Activated CD4-positive, alpha-beta memory T cell treated with anti-CD3 and anti-CD28 coated beads for 36 hours (primary cell): ENCODE results near the gene UNC13C. TPM values are rescaled to one million over a fixed set of nuclear protein-coding genes. Genes with fewer than 3 reads are reported as not detected.

ENCODE experiments used
- CTCF ChIA-PET: fragments of 350-600 bp; sonication (Branson Sonifier 250); formaldehyde crosslinking; loops from one replicate; lab custom pipeline; 2021; ENCODE audit warnings: antibody characterized with exemption, inconsistent platforms; lab: Charles Lee
- POLR2A ChIA-PET: fragments of 350-600 bp; sonication (Branson Sonifier 250); formaldehyde crosslinking; loops from one replicate; lab custom pipeline; 2021; ENCODE audit warnings: antibody characterized with exemption; lab: Charles Lee
- DNase-seq: peaks from one replicate; pipeline ENCODE4 v3.0.0-alpha.2; 2020
- H3K27ac Mint-ChIP-seq: one replicate; pipeline ENCODE4 v1.8.0; 2021; ENCODE audit warnings: mixed read lengths
- H3K27me3 Mint-ChIP-seq: one replicate; pipeline ENCODE4 v1.8.0; 2021; ENCODE audit warnings: mixed read lengths
- H3K36me3 Mint-ChIP-seq: one replicate; pipeline ENCODE4 v1.8.0; 2021; ENCODE audit warnings: mixed read lengths
- H3K4me1 Mint-ChIP-seq: one replicate; pipeline ENCODE4 v1.8.0; 2021; ENCODE audit warnings: low read depth, mixed read lengths
- H3K4me3 Mint-ChIP-seq: one replicate; pipeline ENCODE4 v1.8.0; 2021; ENCODE audit warnings: mild to moderate bottlenecking, mixed read lengths
- H3K9me3 Mint-ChIP-seq: one replicate; pipeline ENCODE4 v1.8.0; 2021; ENCODE audit warnings: mixed read lengths
- intact Hi-C: fragments of 100-400 bp; cut with micrococcal nuclease; formaldehyde crosslinking; loops from one replicate; pipeline ENCODE4 v1.15.1; 2023
- total RNA-seq, 2 experiments: library from RNA; stranded (reverse); gene quantifications; one replicate each; pipeline ENCODE4 v1.2.3, GENCODE V29; 2021

Gene UNC13C
- total RNA-seq, 2 experiments from 2014 or later, result not detected

DNA sequence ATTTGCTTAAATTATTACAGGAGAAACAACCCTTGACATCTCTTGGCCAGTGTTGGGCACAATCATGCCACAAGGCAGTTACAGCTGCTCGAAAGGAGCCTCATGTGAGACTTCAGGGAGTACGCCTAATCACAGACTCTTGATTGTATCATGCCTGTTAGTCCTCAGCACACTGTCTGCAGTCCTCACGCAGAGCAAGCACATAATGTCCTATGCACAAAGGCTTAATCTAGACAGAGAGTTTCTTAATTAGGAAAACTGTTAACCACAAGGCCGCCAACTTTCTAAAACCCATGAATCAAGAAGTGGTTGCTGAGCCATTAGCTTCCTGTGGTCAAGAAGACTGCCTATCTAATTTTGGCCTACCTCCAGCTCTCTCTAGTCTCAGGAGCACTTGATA lies 172.0 kb downstream of the UNC13C start:
- no peak overlapping the region for H3K27ac Mint-ChIP-seq
- no peaks in the 10 kb centered on the region for H3K27me3 Mint-ChIP-seq
- CTCF ChIA-PET, result interaction anchor here (1.0 kb wide), 1 partner anchor 10 kb away, joined by 3 read pairs; no protein-coding TSS in a partner anchor
- DNase-seq, result no peak
- no peak overlapping the region for H3K4me3 Mint-ChIP-seq
- H3K36me3 Mint-ChIP-seq, result no peaks in the 10 kb centered on the region
- no peaks in the 10 kb centered on the region for H3K4me1 Mint-ChIP-seq
- POLR2A ChIA-PET, result no interaction called here
- H3K9me3 Mint-ChIP-seq, result no peaks in the 10 kb centered on the region
- intact Hi-C loops, result no loop called here

DNA sequence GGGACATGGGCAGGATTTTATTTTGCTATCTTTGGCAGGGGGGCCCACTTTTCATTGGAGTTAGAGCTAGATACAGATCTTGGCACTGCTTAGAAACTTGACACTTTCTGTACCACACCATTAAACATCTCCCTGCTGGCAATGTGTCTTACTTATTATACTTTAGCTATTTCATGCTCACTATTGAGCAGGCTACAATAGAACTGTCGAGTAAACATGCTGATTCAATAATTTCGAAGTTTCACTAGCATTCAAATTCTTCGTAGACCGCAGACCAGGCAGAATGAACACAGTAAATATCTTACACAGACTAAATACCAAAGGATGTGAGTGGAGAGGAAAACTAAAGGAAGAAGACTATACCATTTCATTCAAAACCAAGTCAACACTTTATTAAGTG lies 180.8 kb downstream of the UNC13C start:
- H3K9me3 Mint-ChIP-seq, result no peaks in the 10 kb centered on the region
- no peak for DNase-seq
- no peaks in the 10 kb centered on the region for H3K36me3 Mint-ChIP-seq
- ChIA-PET POLR2A (no interaction called here), CTCF (no interaction called here)
- H3K4me1 Mint-ChIP-seq, result no peaks in the 10 kb centered on the region
- intact Hi-C loops, result no loop called here
- H3K27me3 Mint-ChIP-seq, result no peaks in the 10 kb centered on the region
- H3K4me3 Mint-ChIP-seq, result no peak overlapping the region
- H3K27ac Mint-ChIP-seq, result no peak overlapping the region

DNA sequence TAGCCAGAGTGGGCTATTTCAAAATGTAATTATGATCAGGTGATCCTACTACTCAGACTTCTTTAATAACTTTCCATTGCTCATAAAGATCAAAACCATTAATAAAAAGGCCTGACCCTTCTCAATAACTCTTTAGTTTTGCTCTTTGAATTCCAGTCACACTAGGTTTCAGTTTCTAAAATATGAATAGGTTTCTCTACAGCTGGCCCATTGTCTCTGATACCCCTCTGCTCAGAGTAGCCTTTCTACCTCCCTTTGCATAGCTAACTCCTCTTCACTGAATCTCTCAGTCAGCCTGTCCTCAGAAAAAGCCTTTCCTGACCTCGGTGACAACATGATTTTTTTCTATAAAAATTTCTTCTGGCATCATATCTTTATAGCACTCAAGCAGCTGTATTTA lies 209.1 kb downstream of the UNC13C start:
- Mint-ChIP-seq H3K27ac (no peak overlapping the region), H3K4me1 (no peaks in the 10 kb centered on the region), H3K27me3 (no peaks in the 10 kb centered on the region), H3K36me3 (no peaks in the 10 kb centered on the region), H3K9me3 (no peaks in the 10 kb centered on the region), H3K4me3 (no peak overlapping the region)
- CTCF ChIA-PET, result no interaction called here
- intact Hi-C loops, result no loop called here
- no peak for DNase-seq
- POLR2A ChIA-PET, result no interaction called here

DNA sequence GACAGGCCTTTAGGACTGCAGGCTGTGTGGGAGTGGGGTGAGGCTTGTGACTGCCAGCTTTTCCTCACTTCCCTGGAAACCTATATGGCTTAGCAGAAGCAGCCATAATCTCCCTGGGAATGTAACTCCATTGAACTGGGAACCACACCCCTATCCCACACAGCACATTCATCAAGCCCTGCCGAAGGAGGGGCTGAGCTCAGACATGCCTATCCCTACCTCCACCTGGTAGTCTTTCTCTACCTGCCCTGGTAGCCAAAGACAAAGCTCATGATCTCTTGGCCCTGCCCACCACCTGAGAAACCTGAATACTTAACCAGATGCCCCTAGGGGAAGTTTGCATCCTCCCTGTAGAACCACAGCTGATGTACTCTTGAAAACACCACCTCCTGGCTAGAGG lies 219.8 kb downstream of the UNC13C start:
- no peak for DNase-seq
- intact Hi-C loops, result no loop called here
- POLR2A ChIA-PET, result no interaction called here
- Mint-ChIP-seq H3K4me1 (no peaks in the 10 kb centered on the region), H3K27me3 (peaks cover 1% of the 10 kb centered on the region), H3K9me3 (peaks cover 26% of the 10 kb centered on the region), H3K4me3 (no peak overlapping the region), H3K36me3 (no peaks in the 10 kb centered on the region), H3K27ac (no peak overlapping the region)
- CTCF ChIA-PET, result interaction anchor here (0.6 kb wide), 1 partner anchor 78 kb away, joined by 3 read pairs; no protein-coding TSS in a partner anchor

DNA sequence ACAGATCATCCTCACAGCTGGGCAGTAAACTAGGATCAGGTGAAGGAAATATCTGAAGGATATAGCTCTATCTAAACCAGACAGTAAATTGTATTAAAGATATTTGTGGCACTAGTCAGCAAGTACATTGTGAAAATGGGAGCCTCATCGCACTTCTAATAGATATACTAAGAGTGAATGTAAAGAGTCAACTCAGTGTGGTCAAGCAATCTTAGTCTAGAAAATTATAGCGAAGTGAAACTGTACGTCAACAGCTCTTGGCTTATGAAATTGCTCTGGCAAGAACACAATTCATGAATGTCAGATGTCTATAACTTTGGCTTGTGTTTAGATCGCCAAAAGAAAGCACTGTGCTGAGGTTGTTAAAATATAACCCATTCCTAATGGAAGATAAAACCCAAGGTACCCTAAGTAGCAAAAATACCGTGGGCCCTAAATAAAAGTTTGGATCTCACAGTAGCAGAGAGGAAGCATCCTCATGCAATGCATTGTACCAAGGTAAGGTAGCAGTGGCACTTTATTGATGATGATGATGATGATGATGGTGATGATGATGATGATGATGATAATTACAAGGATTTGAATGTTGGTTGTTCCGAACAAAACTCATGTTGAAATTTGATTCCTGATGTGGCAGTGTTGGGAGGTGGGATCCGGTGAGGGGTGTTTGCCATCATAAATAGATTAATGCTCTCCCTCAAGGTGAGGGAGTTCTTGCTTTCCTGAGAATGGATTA lies 228.5 kb downstream of the UNC13C start:
- no peak for DNase-seq
- H3K4me3 Mint-ChIP-seq, result no peak overlapping the region
- no peaks in the 10 kb centered on the region for H3K4me1 Mint-ChIP-seq
- no peaks in the 10 kb centered on the region for H3K36me3 Mint-ChIP-seq
- intact Hi-C loops, result no loop called here
- no peaks in the 10 kb centered on the region for H3K27me3 Mint-ChIP-seq
- ChIA-PET CTCF (no interaction called here), POLR2A (no interaction called here)
- no peaks in the 10 kb centered on the region for H3K9me3 Mint-ChIP-seq
- H3K27ac Mint-ChIP-seq, result no peak overlapping the region

DNA sequence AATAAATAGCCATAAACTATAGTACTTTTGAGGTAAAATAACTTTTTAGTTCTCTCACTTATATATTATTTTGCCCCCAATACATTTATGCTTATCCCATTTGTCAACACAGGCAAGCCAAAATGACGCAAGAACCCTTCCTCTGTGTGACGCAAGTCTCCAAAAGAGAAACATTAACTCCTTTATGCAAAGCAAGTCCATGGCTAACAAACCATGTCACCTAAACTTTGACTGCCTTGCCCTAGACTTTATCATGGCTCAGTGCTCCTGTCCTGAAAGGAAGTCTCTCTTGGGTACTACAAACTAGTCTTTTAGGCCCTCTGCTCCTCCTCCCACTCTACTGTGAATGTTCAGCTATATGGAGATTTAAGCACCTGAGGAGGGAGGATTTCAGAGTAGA lies 230.5 kb downstream of the UNC13C start:
- intact Hi-C loops, result no loop called here
- H3K4me3 Mint-ChIP-seq, result no peak overlapping the region
- no peak overlapping the region for H3K27ac Mint-ChIP-seq
- CTCF ChIA-PET, result no interaction called here
- no peak for DNase-seq
- POLR2A ChIA-PET, result no interaction called here
- H3K27me3 Mint-ChIP-seq, result no peaks in the 10 kb centered on the region
- no peaks in the 10 kb centered on the region for H3K9me3 Mint-ChIP-seq
- no peaks in the 10 kb centered on the region for H3K4me1 Mint-ChIP-seq
- no peaks in the 10 kb centered on the region for H3K36me3 Mint-ChIP-seq

DNA sequence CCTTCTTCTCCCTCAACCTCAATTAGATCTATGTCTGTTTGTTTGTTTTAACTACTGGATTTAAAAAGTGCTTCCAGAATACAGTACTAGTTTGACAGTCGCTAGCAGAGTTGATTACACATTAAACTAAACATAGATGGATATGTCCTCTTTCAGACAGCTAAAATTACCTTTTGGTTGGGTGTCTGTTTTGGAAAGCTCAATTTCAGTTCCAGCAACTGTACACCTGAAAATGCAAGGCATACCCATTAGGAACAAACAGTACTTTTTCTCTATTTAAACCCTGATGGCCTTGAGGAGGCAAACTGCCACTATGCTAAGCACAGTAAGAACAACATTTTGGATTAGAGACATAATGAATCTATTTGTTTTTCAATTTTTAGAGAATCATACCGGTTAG lies 234.4 kb downstream of the UNC13C start:
- no peaks in the 10 kb centered on the region for H3K36me3 Mint-ChIP-seq
- H3K9me3 Mint-ChIP-seq, result no peaks in the 10 kb centered on the region
- intact Hi-C loops, result no loop called here
- ChIA-PET CTCF (no interaction called here), POLR2A (no interaction called here)
- H3K27ac Mint-ChIP-seq, result no peak overlapping the region
- DNase-seq, result no peak
- H3K4me3 Mint-ChIP-seq, result no peak overlapping the region
- H3K4me1 Mint-ChIP-seq, result no peaks in the 10 kb centered on the region
- no peaks in the 10 kb centered on the region for H3K27me3 Mint-ChIP-seq

DNA sequence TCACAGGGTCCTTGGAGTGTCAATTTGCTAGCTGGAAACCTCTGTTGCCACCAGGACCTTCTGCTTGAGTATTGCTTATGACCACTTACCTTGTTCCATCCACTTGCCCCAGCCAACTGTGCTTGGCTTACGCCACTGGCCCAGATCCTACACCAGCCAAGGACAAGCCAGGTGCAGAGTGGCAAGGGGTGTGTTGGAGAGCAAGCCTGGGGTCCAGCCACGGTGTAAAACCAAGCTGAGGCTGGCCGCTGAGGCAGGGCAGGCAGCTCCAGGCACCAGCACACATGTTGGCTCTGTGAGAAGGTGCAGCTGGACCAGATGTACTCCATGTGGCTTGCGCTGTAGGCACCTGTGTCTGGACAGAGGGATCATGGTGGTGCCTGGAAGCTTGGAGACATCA lies 248.2 kb downstream of the UNC13C start:
- no peak for DNase-seq
- H3K4me1 Mint-ChIP-seq, result no peaks in the 10 kb centered on the region
- H3K27ac Mint-ChIP-seq, result no peak overlapping the region
- intact Hi-C loops, result no loop called here
- H3K36me3 Mint-ChIP-seq, result no peaks in the 10 kb centered on the region
- H3K9me3 Mint-ChIP-seq, result peaks cover 15% of the 10 kb centered on the region
- CTCF ChIA-PET, result no interaction called here
- POLR2A ChIA-PET, result no interaction called here
- no peak overlapping the region for H3K4me3 Mint-ChIP-seq
- no peaks in the 10 kb centered on the region for H3K27me3 Mint-ChIP-seq

DNA sequence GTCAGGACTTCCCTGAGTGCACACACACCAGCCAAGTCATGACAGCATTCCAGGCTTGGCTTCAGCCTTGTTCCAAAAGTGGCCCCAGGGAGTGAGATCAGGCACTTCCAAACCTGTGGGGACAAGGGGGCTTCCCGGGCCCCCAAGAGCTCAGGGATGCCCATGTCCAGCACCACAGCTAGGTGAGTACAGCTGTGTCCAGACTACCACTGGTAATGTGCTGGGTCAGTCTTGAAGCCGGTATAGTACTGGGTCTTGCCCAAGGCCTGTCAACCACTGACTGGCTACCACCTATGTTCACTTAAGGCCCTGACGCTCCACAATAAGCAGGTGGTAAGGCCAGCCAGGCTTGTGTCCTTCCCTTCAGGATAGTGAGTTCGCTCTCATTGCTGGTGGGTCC lies 249.3 kb downstream of the UNC13C start:
- H3K9me3 Mint-ChIP-seq, result peaks cover 15% of the 10 kb centered on the region
- H3K27ac Mint-ChIP-seq, result no peak overlapping the region
- ChIA-PET POLR2A (no interaction called here), CTCF (no interaction called here)
- H3K4me3 Mint-ChIP-seq, result no peak overlapping the region
- intact Hi-C loops, result no loop called here
- no peaks in the 10 kb centered on the region for H3K27me3 Mint-ChIP-seq
- DNase-seq, result no peak
- H3K36me3 Mint-ChIP-seq, result no peaks in the 10 kb centered on the region
- H3K4me1 Mint-ChIP-seq, result no peaks in the 10 kb centered on the region

DNA sequence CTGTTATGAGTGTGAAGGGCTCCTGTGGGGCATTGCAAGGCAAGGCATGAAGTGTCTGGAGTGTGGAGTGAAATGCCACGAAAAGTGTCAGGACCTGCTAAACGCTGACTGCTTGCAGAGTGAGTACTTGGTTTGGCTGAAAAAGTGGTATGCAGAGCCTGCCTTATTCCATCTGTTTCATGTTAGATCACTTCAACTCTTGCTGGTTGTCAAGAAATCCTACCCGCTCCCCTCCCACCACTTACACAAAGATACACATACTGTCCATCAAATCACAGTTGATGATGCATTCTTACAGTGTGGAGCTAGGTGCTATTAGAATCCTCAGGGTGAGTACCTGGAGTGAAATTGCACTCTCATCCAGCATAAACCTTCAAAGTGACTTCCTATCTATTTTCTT lies 272.1 kb downstream of the UNC13C start:
- Mint-ChIP-seq H3K4me3 (no peak overlapping the region), H3K36me3 (no peaks in the 10 kb centered on the region), H3K4me1 (no peaks in the 10 kb centered on the region), H3K9me3 (no peaks in the 10 kb centered on the region), H3K27ac (no peak overlapping the region), H3K27me3 (peaks cover 2% of the 10 kb centered on the region)
- intact Hi-C loops, result no loop called here
- ChIA-PET CTCF (no interaction called here), POLR2A (no interaction called here)
- DNase-seq, result no peak

DNA sequence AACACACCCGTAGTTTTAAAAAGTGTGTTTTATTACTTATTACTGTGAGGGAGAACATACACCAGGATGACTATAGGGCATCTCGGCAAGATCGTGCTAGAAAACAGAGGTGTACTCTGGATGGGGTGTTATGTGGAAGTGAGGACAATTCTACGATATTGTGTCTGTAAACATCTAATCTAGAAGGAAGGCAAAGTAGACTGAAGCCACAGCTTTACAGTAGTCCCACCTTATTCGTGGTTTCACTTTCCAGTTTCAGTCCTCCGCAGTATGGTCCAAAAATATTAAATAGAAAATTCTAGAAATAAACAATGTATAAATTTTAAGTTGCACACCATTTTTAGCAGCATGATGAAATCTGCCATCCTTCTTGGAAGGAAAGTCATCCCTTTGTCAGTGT lies 277.9 kb downstream of the UNC13C start:
- H3K4me3 Mint-ChIP-seq, result no peak overlapping the region
- no peaks in the 10 kb centered on the region for H3K4me1 Mint-ChIP-seq
- no peaks in the 10 kb centered on the region for H3K27me3 Mint-ChIP-seq
- ChIA-PET CTCF (no interaction called here), POLR2A (no interaction called here)
- no peaks in the 10 kb centered on the region for H3K9me3 Mint-ChIP-seq
- no peak overlapping the region for H3K27ac Mint-ChIP-seq
- intact Hi-C loops, result no loop called here
- H3K36me3 Mint-ChIP-seq, result no peaks in the 10 kb centered on the region
- no peak for DNase-seq

DNA sequence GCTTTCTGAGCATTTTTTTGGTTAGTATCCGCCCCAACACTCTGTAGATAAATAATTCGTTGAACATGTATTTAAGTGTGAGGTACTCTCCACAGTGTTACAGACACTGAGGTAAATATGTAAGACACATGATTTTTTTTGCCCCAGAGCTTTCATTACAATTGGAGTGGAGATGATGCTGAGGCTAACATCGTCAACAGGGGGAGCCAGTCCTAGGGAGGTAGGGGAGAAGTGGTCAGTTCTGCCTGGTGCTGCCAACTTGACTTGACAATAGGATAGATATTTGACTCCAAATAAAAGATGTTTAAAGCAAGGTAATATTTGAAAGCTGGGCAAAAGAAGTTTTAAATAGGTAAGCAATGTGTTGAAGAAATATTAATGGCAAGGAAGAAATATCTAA lies 295.7 kb downstream of the UNC13C start:
- no peaks in the 10 kb centered on the region for H3K9me3 Mint-ChIP-seq
- no peaks in the 10 kb centered on the region for H3K36me3 Mint-ChIP-seq
- CTCF ChIA-PET, result no interaction called here
- POLR2A ChIA-PET, result no interaction called here
- H3K27ac Mint-ChIP-seq, result no peak overlapping the region
- no peaks in the 10 kb centered on the region for H3K27me3 Mint-ChIP-seq
- intact Hi-C loops, result no loop called here
- no peak overlapping the region for H3K4me3 Mint-ChIP-seq
- no peak for DNase-seq
- no peaks in the 10 kb centered on the region for H3K4me1 Mint-ChIP-seq

DNA sequence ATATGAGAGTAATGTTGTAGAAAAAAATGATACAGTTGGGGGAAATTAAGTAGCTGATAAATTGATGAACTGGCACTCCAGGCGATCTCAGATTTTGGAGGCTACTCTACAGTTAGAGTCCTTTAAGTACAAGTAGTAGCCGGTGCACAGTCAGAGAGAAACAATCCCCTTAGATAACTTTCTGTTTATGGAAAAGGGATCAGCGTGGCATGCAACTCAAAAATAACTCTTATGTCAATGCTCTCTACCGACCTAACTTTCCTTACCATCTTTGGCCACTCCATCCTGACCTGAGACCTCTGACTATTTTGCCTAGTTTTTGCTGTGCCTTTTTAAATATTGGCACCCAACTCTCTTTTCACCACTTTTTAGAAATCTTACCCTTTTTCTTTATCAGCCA lies 299.6 kb downstream of the UNC13C start:
- Mint-ChIP-seq H3K27ac (no peak overlapping the region), H3K27me3 (no peaks in the 10 kb centered on the region), H3K36me3 (no peaks in the 10 kb centered on the region), H3K4me3 (no peak overlapping the region), H3K4me1 (no peaks in the 10 kb centered on the region), H3K9me3 (no peaks in the 10 kb centered on the region)
- intact Hi-C loops, result no loop called here
- no peak for DNase-seq
- ChIA-PET CTCF (no interaction called here), POLR2A (no interaction called here)
